ENCODE data around the gene ALG1.

GRCh38 chr16:5027575-5028235, 43.9 kb upstream of the ALG1 start:
- TF ChIP-seq CTCF (IDR thresholded peaks at IDR 0.05): no peak
- TF ChIP-seq YY1 (IDR thresholded peaks at IDR 0.05; ENCODE audit: low read depth): no peak
- no peak for TF ChIP-seq GABPA (IDR thresholded peaks at IDR 0.05; ENCODE audit: low read depth)
- no peak for TF ChIP-seq SIN3A (IDR thresholded peaks at IDR 0.05; ENCODE audit: borderline replicate concordance, low read depth, low read length)
- TF ChIP-seq EZH2phosphoT487 (IDR thresholded peaks at IDR 0.05; ENCODE audit: borderline replicate concordance, low read depth): no peak
- no peak for TF ChIP-seq POLR2AphosphoS5 (IDR thresholded peaks at IDR 0.05; ENCODE audit: low read depth, low read length)
- no peak for TF ChIP-seq CHD2 (IDR thresholded peaks at IDR 0.05; ENCODE audit: low read length, partially characterized antibody)
- no peak for TF ChIP-seq FOXJ3 (CRISPR knock-in tag; IDR thresholded peaks at IDR 0.05)
- no peak for TF ChIP-seq SMC3 (IDR thresholded peaks at IDR 0.05; ENCODE audit: low read depth, low read length)
- TF ChIP-seq EP300 (IDR thresholded peaks at IDR 0.05; ENCODE audit: borderline replicate concordance in 1 of 2, low read depth in 1 of 2, low read length in 1 of 2): no peak
- no peak for TF ChIP-seq PBX3 (IDR thresholded peaks at IDR 0.05)
